Stimulated activated CD4-positive, alpha-beta T cell treated with anti-CD3 and anti-CD28 coated beads, TNF-alpha, amount 100 ng/mL, for 48 hours (primary cell): ENCODE measurements around the gene DNAL4.

ENCODE experiments used
- DNase-seq, 3 donors: peaks; one replicate each; pipeline ENCODE4 v3.0.0-alpha.2; 2020; ENCODE audit warnings: low read depth in 3 of 3

DNAL4 gene

GRCh38 chr22:38786631-38787030 is 7.3 kb downstream of the DNAL4 start:
- DNase-seq, result no peak

DNA sequence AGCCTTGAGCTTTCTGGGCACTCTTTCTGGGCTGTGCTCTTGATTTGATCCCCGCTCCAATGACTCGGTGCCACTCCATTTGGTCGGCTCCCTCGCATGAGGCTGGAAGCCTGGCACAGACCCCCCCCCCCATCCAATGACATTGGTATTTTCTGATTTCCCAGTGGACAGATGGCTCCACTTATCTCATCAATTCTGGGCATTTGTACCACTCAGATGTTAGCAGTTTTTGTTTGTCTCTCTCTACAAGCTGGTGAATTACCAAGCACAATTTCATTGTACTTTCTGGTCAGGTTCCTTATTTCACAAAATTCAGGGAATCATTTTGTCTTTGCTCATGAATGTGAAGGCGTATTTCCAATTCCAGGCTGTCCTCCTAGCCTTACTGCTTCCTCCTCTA is 9.1 kb downstream of the DNAL4 start:
- no peak for DNase-seq

- DNase-seq, result no peak
Observed at GRCh38 chr22:38784035-38784434, 9.9 kb downstream of the DNAL4 start.

GRCh38 chr22:38783095-38783615 is 10.8 kb downstream of the DNAL4 start:
- DNase-seq, result no peak

GRCh38 chr22:38782402-38783094 is 11.4 kb downstream of the DNAL4 start:
- no peak for DNase-seq

GRCh38 chr22:38781033-38781432 is 12.9 kb downstream of the DNAL4 start:
- DNase-seq, result no peak

GRCh38 chr22:38777087-38777671 is 16.8 kb downstream of the DNAL4 start:
- DNase-seq, result no peak

- DNase-seq, result no peak
Observed at GRCh38 chr22:38776086-38776485, 17.9 kb downstream of the DNAL4 start.

- no peak for DNase-seq
Observed at GRCh38 chr22:38775656-38776055, 18.3 kb downstream of the DNAL4 start.

DNA sequence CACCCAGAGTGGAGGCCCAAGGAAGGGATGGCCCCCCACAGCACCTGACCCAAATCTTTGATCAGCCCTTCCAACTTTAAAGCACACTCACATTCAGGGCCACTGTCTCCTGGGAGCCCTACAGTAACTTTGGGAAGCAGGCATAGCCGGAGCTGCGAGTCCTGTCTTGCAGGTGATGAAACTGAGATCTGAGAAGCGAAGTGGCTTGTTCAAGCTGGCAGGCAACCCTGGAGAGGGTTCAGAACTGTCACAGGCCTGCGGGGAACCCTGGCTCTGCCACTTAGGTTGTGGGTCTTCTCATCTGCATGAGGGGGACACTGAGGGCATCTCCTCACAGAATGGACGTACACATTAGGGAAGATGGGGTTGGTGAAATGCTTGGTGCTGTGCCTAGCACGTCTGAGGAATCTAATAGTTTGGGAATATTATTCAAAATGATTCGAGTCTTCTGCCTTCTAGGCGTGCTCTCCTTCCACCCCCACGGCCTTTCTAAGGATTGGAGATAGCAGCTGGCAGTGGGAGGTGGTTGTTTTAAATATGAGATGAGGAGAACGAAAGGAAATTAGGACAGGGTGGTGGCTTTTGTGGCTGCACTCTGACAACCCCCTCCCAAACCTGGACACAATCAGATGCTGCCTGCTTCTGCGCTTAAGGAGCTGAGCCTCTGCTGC is 19.3 kb downstream of the DNAL4 start:
- no peak for DNase-seq

GRCh38 chr22:38773363-38773946 is 20.5 kb downstream of the DNAL4 start:
- DNase-seq, result no peak

- DNase-seq, result no peak
Observed at GRCh38 chr22:38772623-38772873, 21.4 kb downstream of the DNAL4 start.

DNA sequence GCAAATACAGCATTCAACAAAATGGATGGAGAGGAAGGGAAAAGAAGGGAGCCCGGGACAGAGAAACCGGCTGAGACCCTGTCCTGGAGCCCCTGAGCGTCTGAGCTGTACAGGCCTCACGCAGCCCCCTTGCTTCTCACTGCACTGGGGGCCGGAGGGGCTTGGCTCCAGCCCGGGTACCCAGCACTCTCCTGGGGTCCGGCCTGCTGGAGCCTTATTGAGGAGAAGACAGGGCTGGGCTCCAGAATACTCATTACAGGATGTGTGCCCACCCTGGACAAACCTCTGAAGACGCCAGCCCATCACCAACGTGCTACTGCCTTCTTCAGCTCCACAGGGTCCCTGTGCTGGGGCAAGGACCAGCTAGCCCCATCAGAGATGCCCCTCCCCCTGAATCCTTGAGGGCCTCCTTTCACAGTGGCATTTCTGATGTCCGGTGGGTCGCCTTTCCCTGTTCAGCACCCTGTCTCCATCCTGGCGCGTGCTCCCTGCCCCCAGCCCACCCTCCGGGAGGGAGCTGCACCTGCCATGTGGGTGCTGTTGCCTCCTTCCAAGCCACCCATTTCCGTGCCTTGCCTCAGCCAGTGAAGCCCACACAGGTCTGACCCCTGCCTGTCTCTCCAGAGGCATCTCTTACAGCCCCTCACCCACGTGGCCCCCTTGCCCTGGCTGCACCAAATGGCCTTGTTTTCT is 23.5 kb downstream of the DNAL4 start:
- no peak for DNase-seq

GRCh38 chr22:38768036-38768435 is 25.9 kb downstream of the DNAL4 start:
- no peak for DNase-seq

GRCh38 chr22:38767313-38767712 is 26.6 kb downstream of the DNAL4 start:
- no peak for DNase-seq

DNA sequence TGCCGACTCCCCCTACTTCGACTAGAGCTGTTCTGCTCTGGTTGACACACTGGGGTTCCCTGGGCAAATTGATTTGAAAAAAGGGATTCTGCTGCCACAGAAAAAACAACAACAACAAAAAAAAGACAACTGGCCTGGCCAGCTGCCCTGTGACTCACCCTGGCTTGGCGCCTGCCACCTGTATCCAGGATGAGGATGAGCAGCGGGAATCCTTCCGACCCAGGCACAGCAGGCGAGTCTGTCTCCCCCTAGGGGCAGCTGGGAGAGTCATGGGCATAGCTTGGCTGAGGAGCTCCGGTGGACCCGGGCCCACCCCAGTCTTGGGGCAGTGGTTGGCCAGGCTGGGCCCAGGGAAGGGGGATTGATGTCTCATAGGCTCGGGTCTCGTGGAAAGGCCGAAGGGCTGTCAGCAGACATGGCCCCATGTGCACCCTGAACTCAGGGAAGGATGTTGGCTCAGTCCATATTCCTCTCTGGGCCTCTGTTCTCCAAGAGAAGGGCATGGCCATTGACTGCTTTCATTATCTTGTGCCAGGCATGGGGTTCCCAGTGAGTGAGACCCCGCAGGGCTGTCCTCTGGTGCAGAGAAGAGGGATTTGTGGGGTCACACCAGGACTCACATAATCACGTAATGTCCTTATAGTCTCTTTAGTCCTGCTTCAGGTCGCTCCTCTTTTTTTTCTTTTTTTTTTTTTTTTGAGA is 27.7 kb downstream of the DNAL4 start:
- DNase-seq, result no peak

DNA sequence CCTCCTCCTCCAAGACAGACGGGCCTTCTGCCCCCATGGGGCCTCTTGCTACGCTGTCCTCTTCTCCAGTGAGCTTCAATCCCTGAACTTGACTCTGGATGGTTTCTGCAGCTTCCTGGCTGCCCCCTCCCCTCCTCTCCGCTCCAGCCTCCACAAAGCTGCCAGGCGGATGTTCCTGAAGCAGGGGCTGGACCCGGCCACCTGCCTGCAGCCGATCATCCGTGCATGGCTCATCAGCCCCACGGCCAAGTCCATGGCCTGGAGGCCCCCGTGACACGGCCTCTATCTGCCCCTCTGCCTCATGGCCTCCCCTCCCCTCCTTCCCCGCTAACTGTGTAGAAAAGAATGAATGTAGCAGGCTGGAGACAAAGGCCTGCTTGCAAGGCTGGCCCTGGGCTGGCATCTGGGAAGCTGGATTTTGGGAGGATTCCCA is 31.4 kb downstream of the DNAL4 start:
- no peak for DNase-seq

DNA sequence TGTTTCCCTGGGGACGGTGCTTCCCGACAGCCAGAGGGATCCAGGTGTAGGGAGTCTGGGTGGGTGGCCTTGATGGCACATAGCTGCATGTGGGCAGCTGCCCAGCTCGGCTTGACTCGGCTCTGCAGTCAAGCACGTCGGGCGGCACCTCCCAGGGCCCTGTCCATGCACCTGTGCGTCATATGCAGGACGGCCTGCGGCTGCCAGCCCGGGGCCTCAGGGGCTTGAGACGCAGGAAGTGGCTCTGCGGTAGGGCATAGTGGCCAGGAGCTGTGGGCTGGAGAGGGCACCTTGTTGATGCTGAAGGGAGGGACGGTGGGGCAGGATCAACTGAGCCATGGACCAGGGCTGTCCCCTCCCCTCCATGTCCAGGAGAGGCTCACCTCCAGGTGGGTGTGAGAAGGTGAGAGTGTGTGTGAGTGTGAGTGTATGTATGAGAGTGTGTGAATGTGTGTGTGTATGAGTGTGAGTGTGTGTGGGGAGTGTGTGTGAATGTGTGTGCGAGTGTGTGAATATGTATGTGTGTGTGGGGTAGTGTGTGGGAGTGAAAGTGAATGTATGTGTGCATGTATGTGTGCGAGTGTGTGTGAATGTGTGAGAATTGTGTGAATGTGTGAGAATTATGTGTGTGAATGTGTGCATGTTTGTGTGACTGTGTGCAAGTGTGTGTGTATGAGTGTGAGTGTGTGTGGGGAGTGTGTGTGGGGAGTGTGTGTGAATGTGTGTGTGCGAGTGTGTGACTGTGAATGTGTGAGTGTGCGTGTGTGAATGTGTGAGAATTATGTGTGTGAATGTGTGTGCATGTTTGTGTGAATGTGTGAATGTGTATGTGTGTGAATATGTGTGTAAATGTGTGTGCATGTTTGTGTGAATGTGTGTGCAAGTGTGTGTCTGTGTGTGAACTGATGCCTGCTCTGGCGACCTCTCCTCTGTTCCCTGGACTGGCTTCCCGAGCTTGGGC is 32.5 kb downstream of the DNAL4 start:
- DNase-seq, result no peak

DNA sequence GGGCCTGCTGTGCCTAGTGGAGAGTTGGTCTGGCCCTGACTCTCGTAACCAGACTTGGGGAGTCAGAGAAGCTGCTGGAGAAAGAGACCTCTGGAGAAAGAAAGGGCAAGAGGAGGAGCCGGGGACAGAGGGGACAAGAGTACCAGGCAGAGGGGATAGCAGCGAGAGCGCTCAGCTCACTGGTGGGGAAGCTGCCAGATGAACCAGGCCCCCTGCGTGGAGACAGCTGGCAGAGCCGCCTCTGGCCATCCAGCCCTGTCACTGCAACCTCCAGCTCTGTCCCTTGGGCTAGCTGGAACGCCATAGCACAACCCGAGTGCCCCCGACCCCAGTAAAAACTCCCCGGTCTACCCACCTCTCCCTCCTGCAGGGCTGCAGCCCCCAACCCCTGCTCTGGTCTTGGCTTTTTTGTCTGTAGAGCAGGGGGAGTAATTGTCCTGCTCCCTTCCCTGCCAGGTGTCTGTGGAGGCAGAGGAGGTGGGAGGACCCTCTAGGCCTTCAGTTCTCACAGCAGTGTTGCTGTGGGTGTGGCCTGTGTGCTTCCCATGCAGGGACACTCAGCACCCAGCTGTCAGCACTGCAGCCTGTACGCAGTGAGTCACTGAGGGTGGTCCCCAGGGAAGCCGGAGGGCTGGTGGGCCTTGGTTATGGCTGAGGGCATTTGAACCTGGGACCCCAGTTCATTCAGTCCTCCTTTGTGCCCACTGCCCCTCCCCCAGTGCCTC is 33.3 kb downstream of the DNAL4 start:
- no peak for DNase-seq

GRCh38 chr22:38759005-38759404 is 34.9 kb downstream of the DNAL4 start:
- no peak for DNase-seq
